Middle frontal gyrus (tissue), 1 donor: Measurements from ENCODE around the gene KY.

Source experiments
- DNase-seq: peaks from one replicate; pipeline ENCODE4 v3.0.0-alpha.2; 2015; ENCODE audit warnings: low spot score; ENCODE audit errors: extremely low spot score

The KY gene

DNA sequence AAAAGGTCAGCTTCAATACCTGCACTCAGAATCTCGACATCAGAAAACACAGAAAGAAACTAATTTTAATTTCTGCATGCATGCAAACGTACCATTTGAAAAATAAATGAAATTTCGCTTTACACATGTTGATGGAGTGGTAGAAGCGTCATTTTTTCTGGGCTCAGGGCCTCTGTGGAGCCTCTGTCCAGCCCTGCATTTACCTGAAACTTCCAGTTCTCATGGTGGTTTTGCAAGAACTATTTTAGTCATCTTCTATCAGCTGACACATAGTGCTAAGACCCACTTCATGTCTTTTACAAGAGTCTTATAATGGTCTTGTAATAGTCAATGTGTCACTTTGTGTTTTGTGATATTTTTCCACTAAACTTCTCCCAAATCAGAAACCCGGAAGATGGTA is 5.3 kb downstream of the KY start:
- no peak for DNase-seq

DNA sequence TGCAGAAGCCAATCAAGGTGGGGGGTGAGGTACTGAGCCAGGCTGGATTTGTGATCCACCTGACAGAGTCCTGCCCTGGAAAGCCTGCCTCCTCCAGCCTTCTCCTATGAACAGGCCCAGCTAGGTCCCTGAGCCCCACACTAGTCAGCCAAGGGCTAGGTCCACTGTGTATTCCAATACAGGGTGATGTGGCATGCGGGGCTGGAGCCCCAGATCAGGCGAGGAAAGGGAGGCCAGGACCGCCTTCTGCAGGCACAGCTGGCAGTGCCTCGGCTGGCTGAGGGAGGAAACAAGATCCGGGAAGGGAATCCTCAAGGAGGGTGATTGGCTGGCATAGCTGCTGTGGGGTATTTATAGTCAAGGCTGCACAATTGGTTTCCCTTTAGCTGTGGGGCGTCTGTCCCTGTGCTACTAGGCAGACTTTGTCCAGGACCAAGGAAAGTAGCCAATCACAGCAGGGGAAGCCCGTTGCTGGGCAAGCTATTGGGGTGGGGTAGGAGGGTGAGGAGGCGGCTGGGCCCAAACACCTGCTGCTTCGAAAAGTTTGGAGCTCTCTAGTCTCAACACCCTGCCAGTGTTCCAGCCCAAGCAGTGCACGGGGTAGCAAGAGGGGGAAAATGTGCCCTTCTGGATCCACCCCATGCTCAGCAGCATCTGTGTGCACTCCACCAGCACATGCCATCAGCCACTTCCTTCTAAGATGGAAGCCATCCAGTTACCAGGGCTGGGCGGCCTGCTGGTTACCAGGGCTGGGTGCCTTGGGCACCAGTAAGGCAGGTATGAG is 5.9 kb downstream of the KY start:
- no peak for DNase-seq

DNA sequence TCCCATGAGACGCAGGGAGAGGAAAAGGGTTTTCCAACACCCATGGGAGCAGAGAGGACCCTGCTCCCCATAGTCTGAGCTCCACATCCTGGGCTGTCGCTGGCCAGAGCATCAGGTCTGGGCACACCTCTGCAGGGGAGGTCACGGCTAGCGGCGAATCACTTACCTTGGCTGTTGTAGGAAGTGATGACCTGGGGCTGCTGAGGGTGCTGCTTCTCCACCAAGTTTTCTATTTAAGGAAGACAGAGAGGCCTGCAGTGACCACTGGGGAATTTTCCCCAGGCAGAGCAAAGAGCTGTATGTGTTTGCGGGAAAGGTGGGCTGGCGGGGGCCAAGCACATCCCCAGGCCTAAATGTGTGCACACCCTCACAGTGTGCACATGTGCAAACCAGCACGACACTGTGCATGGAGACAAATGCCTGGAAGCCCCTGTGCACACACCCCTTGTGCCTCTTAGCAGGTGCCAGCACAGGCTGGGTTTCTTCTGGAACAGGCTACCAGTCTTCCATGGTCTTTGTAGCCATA is 7.6 kb downstream of the KY start:
- no peak for DNase-seq

DNA sequence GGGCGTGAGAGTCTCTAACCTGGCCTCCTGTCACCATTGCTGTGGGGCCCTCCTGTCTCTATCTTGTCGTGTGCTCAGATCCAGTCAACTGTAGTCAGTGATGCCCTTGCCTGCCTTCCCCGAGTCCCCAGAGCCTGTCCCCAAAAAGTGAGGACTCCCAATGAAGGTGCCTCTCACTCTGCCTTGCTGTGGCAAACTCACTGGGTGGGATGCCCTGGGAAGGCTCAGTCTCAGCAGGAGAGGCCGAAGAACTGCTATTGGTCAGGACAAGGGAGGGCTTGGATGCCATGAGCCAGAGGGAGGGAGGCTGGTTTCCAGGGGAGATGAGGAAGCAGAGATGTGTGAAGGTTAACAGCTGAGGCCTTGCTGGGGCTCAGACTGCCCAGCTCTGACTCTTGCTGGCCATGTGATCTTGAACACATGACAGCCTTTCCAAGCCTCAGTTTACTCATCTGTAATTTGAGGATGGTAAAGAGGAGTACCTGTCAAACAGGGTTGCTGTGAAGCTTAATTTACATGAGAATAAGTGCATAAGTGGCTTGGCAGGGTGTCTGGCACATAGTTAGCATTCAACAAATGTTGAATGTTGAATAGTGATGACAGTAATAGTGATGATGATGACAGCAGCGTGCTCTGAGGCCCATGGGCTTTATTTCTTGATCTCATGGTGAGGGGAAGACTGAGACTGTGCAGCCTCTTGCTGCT is 8.2 kb downstream of the KY start:
- DNase-seq, result no peak

DNA sequence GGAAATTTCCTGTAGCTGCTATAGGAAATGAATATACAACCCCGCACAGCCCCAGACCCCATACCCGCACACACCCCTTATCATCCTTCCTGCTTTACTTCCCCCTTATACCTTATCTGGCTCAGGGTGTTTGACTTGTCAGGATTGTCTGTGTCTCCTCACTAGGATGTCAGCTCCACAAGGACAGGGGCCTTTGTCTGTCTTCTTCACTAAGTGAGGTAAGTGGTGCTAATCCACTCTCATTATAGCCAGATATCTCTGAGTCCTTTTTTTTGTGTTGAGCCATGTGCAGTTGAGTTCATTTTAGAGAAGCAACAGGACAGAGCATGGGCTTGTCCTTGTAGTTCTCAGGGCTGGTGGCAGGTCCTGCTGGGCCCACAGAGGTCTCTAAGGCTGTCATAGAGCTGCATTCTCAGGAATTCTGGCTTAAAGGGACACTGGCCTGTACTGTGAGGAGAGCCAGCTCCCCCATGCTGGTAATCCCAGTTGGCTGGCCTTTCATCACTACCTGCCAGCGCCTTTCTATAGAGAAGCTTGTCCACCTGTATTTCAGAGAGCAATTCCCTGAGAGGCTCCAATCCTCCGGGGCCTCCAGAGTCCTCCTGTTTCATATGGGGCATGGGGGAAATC is 9.0 kb downstream of the KY start:
- no peak for DNase-seq

DNA sequence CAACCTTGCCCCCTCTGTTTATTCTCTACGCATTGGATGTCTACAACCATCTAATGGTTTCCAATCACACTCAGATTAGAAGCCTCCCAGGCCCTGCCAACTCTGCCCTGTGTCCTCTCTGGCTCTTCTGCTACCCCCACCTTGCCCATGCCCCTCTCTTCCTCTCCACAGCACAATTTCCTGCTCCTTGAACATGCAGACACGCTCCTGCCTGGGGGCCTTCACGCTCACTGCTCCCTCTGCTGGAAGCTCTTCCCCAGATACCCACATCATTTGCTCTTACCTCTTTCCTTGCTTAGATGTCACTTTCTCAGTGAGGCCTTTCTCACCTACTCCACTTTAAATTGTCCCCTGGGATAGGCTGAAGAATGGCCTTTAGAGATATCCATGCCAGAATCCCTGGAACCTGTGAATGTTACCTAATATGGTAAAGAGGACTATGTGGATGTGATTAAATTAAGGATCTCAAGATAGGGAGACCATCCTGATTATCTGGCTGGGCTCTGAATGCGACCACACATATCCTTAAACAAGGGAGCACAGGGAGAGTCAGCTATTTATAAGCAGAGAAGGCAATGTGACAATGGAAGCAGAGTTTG is 9.9 kb downstream of the KY start:
- DNase-seq, result no peak

DNA sequence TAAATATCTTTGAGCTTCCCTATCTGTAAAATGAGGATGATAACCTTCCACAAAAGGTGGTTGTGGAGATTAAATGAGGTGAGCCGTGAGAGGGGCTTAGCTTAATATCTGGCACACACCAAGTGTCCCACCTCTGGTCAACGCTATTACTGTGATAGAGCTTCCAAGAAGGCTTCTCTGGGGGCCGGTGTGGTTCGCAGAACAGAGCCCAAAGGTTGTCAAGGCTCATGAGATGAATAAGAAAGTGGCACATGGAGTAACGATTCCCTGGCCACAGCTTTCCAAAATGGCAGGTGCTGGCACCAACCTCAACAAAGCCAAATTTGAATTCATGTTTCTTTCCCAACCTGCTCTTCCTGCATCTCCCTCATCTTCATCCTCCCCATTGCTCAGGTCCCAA is 10.4 kb downstream of the KY start:
- DNase-seq, result no peak

DNA sequence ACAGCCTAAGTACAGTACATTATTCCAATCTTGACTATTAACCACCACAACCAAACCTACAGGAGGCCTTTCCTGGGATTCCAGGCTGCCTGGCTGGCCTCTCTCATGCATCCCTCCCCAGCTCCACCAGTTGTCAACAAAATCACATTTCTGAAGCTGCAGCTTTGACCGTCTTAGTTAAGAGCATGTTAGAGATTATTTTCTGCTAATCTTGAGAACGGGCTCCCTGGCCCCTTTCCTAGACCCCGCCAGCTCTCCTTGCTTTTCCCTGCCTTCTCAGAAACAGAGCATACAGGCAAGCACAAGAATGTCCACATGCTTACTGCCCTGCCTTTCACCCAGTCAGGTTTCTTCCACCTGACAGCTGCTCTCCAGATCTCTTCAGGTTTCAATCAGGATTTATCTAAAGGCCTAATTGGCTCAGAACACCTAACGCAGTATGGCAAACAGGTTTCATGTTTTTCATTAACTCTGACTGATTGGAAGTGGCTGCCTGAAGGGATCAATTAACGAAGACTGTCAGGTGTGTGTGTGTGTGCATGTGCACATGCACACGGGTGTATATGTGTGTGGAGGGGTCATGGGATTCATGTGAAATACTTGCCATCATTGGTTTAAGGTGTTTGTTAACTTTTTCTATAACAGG is 12.3 kb downstream of the KY start:
- no peak for DNase-seq

DNA sequence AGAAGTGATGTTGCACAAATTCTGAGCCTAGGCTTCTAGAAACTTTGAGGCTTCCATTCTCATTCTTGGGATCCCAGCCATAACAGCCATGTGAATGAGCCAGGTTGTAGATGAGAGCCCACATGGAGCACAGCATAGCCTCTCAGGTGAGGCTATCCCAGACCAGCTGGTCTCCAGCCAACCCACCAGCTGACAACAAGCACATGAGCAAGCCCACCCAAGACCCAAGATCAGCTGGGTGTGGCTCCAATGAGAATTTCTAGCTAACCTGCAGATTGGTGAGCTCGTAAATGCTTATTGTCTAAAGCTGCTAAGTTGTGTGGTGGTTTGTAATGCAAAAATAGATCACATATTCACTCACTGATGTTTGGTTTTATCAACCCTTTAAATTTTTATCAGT is 14.4 kb downstream of the KY start:
- no peak for DNase-seq

DNA sequence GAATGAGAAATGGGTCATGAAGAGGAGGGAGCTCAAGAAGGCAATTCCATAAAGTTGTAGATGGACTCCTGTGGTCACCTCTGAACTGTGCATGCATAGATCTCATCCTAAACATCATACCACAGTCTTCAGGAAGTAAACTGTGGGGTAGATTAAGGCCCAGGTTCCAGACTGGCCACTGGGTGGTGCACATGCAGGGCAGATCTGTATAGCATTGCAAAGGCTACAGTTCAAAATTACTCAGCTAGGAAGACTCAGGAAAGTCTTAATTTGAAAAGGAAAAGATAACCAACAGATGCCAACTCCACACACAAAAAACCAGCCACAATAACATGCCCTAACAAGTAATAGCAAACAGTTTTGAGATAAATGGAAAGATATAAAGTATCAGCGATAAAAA is 20.3 kb downstream of the KY start:
- no peak for DNase-seq

DNA sequence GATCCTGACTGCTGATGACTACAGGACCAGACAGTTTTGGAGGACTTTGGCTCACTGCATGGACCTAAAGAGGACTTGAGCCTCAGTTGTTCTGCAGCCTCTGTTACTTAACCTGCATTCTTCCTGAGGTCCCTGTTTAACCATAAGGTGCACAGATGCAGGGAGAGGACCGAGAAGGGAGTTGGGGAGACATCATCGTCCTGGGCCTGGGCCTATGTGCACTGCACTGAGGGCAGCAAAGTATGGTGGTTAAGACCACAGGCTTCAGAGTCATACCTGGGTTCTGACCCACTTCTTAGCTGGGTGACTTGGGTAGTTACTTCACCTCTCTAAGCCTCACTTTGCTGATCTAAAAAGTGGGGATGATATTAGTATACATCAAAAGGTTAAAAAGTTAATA is 21.9 kb downstream of the KY start:
- DNase-seq, result no peak

DNA sequence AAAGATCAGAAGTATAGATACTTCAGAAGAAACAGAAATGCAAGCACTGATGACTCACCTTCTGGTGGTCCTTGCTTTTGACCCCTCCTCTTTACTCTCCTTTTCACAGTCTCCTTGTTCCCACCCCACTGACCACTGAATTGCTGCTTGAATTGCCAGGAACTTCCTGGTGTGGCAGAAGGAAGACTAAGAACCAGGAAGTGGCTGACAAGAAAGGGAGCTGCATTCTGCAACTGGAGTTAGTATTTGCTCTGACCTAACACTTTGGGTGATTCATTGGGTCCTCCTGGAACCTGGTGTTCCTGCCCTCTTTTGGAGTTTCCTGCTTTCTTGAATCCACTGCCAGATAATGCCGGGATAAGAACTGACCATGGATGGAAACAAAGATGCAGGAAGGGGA is 23.0 kb downstream of the KY start:
- DNase-seq, result no peak

DNA sequence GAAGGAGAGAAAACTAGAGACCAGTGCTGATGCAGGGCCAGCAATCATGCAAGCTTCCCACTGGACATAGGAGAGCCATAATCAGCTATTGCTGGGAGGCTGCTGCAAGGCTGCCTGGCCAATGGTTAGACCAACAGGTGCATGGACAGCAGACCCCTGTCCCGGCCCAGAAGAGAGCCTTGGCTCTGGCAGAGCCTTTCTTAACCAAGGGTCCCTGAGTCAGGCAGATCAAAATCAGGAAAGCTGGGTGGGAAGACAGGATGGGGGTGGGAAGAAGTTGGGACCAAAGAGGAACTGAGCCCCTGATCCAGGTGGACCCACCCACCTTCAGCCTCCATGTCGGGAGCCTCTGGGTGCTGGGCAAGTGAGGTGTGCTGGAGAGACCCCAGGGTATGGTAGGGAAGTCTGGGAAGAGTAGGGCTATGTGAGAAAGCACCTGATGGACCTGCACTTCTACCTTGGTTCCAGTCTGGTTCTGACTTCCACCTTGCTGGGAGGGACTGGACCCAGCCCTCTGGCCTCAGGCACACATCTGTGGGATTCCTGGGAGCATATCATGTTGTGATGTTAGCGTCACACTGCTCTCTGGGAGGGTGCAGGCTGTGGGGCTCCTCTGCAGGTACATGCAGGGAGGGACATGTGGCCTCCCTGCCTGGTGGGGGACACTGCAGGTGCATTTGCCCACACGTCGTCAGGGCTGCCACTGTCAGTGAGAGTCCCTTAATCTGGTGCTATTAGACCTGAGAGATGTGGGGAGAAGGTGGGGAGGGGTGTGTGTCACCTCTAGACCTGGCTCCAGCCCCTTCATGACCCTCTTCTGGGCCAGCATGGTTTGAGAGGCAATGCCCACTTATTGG is 24.7 kb downstream of the KY start:
- DNase-seq, result no peak

DNA sequence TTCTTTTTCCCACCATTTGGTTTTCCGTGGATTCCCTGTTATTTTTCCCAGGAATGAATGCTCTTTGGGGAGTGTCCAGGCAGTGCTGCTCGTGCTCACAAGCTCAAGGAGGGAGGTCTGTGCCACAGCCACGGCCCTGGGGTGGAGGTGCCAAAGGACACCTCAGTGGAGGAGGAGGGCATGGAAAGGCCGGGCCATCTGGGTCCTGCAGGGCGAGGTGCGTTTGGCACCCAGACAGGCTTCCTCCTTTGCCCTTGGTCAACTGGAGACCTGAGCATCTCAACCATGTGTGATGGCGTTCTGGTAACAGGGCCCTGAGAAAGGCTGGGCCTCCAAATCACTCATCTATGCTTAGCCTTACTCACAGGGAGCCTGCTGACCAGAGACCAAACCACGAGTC is 25.4 kb downstream of the KY start:
- DNase-seq, result no peak

DNA sequence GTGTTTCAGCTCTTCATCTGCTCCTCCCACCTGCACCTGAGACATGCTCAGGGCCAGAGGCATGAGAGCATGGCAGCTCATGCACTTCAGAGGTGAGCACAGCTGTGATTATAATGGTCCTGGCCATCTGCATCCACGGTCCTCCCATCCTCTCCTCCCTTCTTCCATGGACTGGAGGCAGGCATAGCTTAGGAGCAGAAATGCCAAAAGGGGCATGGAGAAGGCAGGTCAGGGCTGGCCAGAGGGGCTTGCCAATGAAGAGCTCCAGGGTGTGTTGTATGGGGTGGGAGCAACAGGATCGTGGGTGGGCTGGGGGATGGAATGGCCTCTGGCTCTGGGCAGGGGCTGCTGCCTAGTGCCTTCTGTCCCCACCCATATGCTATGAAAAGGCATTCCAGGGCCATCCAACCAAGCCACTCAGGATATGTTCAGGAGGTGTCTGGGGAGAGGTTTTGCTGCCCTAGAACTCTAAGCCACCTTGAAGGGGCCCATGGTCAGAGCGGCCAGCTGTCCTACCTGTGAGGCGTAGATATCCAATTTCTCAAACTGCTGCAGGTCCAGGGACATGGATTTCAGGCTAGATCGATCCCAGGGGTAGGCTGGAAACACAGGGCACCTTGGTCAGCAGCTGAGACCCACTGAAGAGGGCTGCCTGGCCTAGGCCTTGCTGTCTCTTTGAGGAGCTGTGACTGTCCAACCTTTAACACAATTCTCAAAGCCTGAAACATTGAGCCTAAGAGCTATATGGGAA is 26.1 kb downstream of the KY start:
- DNase-seq, result no peak

DNA sequence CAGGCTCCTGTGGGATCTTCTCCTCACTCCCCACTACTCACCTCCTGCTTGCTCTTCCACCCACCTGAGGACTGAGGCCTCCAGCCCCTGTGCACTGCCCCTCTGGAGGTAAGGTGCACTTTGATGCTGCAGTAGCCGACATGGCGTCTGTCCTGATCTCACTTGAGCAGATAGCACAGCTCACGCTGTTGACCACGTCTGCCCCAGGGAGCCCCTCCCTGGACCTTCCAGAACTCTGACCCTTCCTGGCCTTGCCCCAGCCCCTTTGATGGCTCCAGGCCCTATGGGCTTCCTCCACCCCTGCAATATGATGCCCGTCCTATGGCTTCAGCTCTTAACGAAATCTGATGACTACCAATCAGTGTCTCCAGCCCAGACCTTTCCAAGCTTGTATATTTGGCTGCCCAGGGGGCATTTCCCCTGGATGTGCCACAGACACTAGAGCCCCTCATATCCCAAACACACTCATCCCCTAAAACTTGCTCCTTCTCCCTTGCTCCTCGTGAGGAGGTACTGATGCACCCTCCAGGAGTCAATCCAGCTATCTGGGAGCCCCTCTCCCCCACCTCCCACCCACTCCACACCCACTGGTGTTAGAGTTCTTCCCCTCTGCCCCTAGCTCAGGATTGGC is 27.1 kb downstream of the KY start:
- DNase-seq, result no peak

DNA sequence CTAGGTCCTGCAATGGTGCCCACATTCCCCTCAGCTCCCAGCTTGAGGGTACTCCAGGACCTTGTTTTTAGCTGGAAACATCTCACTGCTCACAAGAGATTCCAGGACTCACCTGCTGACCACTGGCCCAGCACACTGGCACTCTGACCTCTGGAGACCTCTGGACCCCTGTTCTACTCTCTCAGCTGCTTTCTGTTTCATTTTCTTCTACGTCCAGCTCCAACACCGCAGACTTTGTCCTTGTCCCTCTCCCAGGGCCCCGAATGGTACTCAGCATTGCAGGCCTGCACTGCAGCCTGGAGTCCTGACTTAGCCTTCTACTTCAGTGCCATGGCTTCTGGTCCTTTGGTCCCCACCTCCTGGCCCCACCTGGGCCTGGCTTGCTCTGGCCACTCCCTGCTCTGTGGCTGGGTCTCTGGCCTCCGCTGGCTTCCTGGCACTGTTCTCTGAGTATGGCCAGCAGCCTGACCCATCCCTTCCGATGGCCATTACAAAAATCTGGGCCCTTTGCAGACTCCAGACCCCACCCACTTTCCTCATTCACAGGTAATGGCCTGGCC is 27.9 kb downstream of the KY start:
- no peak for DNase-seq

DNA sequence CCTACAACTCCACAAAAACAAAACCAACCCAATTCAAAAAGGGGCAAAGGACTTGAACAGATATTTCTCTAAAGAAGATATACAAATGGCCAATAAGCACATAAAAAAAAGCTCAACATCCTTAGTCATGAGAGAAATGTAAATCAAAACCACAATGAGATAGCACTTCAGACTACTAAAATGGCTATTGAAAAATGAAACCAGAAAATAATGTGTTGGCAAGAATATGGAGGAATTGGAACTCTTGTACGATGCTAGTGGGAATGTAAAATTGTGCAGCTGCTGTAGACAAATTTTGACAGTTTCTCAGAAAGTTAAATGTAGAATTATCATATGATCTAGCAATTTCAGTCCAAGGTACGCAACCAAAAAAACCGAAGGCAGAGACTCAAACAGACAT is 29.0 kb downstream of the KY start:
- no peak for DNase-seq

DNA sequence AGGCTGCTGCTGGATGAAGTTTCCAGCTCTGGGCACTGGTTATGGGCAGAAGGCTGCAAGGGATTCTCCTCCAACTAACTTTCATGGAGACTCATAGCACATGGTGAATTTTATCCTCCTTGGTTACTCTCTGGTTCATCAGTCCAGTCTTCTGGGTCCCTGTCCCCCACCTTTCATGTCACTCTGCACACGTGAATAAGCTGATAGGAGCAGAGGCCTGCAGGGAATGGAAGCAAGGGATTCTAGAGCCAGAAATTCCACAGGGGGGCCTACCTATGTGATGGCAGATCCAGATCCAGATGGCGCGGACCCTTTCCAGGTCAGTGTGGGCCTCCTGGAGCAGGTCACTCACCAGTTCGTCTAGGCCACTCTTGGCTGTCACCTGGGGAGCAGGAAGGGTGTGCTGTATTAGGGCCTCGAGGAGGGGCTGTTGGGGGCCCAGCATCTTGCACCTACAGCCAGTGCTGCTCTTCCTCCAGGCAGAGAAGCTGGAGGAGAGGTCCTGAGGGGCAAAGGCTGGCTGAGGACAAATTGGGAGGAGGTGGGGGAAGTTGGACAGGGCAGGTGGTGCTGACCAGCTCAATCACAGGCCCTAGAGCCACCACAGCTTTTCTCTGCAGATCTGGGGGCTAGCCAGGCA is 30.2 kb downstream of the KY start:
- no peak for DNase-seq
